Amygdala (tissue), 56 donors: ENCODE data around the gene HOXA7.

ENCODE experiments used
- DNase-seq, 56 donors: peaks; one replicate each; lab custom pipeline; 2025; lab: John Stamatoyannopoulos, UW

The HOXA7 gene

DNA sequence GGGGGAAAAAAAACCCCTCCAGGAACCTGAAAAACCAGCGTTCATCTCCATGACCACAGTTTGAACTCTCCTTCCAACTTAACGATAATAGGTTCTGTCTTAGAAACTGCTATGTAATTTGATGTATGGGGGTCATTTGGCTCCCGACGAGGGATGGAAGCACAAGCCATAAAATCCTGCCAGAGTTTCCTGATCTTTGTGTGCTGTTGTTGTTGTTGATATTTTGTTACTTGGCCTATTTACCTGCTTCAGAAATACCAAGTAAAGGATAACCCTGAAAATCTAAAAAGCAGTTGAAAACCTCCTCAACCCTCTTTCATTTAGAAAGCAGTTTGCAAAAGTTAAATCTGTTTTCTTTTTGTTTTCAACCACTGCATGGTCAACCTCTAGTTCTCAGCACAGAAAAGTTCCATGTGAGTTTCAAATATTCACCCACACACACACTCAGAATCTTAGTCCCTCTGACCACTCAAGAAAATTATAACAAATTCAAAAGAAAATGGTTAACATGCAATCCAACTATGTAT, 44.7 kb downstream of the HOXA7 start:
- no peak for DNase-seq

DNA sequence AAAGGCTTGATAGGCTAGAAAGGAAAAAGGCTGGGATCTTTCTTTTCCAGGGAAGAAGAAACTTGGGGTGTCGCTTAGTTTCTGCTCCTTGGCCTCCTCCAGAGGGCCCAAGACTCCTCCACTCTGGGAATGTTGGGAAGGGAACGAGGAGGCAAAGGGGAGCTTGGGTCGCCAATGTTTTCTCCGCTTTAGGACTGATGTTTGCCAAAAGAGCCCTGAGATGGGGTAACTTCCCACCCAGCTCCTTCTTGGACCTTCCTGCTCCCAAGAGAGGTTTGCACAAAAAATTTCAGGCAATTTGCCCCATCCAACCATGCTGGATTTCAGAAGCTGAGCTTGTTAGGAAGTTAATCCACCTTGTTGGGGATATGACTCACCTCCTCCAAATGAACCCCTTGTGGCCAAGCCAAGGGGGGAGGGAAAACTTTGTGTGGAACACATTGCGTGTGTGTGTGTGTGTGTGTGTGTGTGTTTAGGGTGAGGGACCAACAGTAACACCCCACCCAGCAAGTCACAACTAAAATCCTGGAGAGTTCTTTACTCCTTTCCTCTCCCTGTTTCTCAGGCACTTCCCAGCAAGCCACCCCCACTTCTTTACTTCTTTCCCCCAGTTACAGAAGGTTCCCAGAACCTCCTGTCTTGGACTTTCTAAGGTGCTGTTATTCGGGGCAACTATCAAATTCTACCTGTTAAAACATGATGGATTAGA, 45.3 kb downstream of the HOXA7 start:
- DNase-seq = no peak

DNA sequence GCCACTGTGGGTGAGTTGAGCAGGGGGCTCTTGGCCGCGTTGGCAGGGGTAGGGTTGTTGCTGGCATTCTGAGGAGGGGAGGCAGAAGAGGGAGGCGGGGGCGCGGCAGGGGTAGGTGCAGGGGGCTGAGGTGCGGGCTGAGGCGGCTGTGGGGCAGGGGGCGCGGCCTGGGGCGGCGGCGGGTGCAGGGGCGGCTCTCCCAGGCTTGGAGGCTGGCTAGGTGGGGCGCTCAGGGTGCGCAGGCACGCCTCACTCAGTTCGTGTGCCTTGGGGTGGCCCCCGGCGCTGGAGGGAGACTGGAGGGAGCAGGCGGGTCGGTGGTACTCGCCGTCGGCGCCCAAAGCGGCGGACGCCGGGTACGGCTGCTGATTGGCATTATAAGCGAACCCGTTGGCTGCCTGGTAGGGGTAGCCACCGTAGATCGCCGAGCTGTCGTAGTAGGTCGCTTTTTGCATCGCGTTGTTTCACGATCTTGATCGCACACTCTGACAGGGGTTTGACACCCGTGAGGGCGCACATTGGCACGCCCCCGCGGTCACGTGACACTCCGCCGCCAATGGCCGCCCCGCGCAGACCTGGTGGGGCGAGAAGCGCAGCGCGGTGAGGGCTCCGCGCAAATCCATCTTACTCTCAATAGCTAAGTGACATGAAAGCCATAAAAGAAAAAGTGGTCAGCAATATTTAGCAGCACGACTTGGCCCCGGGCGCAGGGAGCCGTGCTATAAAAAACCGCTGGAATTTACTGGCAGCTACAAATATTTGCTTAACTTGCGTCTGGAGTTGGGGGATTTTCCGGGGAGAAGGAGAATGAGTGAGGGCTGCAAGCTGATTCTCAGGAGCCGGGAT, 46.1 kb downstream of the HOXA7 start:
- DNase-seq = no peak

DNA sequence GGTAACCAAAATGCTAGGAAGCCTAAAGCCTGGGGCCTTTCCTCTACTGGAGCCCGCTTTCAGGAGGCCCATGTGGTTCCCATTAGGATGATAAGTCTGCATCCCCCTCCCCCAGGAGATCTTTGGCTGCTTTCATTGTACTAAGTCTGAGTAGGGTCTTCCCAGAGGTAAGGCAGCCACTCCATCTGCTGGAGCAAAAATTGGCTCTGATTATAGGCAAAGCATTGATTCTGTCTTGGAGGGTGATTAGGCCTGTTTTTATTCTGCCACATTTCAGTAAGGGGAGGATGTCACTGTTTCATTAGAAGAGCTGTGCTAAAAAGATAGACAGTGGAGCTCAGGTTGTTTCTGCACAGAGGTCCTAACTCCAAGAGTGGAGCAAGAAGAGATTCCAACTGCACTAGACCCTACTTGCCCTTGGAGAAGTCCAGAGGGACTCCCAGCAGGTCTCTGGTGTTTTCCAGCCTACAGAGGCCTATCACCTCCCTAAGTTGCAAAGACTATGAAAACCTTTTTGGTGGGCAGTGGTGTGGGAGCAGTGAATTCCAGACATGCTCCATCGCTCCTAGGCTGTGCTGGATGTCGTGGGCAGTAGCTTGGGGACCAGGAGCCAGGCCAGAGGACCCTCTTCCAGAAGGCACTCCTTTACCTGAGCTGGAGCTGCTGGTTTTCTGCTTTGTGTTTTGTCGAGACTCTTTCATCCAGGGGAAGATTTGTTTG, 46.8 kb downstream of the HOXA7 start:
- no peak for DNase-seq

DNA sequence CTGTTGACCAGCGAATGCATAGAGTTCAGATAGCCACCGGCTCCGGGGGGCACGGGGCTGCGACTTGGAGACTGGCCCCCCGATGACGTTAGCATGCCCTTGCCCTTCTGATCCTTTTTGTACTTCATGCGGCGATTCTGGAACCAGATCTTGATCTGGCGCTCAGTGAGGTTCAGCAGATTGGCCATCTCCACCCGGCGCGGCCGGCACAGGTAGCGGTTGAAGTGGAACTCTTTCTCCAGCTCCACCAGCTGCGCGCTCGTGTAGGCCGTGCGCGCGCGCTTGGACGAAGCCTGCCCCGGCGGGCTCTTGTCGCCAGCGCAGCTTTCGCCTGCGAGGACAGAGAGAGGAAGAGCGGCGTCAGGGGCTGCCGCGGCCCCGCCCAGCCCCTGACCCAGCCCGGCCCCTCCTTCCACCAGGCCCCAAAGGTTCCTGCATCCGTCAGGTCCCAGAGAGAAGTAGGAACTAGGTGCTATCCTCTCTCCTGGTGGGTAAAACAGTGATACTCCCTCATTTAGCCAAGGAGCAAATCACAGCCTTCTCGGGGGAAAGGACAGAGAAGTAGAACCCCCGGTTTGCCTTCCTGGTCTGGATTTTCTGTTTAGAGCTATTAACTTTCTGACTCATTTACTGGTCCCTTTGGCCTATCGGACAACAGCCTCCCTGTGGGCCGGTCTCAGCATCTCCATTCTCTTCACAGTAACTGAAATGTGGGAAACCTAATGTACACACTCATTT, 47.9 kb downstream of the HOXA7 start:
- DNase-seq = no peak

DNA sequence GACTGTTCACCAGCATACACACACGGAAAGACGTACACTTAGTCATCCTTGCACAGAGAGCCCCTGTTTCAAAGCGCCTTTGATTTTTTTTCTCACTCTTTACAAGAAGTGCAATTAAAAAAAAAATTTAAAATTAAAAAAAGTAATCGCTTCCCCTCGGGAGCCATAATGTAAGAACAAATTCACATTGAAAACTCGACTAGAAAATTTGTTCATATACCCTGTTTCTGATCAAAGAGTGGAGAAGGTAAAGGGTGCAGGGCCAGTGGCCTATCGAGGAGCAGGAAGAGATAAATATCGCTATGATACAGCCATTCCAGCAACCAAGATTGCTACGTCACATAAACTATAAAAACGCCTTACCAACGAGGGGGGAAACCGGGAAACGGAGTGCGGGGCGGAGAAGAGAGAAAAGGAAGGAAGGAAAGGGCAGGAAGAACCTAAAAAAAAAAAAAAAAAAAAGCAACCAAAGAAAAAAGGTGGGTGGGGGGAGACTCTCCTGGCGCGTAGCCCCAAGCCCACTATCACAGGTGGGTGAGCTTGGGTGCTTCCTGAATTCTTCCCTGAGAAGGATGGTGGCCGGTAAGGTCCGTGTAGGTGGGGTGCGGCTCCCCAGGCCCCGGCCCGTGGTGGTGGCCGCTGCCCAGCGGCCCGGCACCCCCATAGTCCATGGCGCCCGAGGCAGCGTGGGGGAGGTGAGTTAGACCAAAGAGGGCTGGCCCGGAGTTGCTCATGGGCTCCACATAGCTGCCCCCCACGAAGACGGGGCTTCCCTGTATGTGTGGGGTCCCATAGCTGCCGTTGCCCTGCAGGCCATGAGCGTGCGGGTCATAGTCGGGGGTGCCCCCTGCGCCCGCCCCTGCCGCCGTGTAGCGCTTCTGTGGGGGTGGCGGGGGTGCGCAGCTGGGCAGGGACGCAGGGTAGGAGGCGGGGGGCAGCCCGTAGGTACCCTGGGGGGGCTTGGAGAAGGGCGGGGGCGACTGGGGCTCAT, 48.8 kb downstream of the HOXA7 start:
- DNase-seq = no peak

DNA sequence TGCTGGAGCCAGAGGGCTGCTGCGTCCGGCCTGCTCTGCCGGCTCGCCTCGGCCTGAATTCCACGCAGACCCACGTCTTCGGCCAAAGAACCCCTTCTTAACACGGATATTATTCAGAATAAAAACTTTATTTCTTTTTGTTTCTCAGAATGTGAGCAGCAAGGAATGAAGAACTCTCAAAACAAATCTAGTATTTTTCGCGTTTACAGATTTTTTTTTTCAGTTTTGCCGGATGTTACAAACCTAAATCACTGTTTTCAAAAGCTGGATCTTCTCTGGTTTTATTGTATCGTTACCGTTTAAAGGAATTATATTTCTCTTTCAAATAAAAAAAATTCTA, 49.6 kb downstream of the HOXA7 start:
- no peak for DNase-seq

DNA sequence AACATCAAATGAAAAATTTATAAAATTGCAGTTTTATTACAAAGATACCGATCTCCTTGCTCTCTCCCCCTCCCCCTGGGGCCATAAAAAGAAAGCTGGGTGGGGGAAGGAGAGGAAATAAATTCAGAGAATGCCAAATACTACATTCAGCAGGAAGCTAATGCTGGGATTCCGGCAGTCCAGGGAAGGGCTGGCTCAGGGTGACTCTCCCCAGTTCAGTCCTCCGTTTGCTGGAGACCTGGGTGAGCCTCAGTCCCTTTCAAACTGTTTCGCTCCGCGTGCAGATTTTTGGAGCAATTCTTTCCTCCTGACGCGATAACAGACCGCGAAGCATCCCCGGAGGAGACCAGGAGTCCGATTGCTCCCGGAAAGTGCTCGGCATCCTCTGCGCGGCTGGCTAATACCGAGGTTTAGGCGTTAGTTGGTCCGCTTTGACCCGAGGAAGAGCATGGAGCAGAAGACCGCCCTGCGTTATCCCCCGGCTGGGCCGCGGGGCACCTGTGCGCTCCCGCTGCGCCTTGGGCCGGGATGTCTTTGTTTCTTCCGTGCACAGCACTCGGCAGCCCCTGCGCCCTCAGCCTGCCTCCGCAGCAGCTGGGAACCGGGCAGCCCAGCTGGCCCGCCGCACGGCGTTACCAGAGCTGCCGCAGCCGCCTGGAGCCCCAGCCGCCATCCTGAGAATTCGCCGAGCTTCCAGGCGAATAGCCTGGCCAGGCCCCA, 50.1 kb downstream of the HOXA7 start:
- no peak for DNase-seq

DNA sequence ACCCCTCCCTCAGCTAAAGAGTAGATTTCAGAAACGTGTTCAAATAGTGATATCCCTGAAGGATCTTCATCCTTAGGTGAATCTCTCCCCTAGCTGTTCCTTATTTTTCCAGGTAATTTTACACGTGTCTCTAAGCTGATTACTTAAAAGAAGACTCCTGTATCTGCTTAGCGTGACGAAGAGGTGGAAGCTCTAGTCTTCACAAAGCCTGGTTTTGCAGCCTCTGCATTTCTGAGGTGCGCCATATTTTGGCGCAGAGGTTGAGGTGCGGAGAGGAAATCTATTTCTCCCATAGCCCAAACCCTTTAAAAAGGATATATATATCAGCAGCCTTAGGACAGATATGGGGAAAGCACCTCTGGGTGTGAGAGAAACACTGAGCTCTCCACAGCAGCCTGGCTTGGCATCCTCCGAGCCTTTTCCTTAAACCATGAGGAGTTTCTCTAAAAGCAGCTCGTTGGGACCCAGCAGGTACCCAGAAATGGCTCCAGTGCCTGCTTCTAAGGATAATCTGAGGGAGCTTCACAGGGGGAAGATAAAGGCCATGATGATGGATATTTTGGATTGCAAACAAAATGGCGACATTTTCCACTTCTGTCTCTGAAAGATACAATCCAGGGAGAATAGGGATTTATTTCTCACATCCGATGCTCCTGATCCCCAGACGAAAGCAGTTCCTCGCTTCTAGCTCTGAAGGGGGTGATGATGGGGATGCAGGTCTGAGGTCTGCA, 51.0 kb downstream of the HOXA7 start:
- DNase-seq = no peak

DNA sequence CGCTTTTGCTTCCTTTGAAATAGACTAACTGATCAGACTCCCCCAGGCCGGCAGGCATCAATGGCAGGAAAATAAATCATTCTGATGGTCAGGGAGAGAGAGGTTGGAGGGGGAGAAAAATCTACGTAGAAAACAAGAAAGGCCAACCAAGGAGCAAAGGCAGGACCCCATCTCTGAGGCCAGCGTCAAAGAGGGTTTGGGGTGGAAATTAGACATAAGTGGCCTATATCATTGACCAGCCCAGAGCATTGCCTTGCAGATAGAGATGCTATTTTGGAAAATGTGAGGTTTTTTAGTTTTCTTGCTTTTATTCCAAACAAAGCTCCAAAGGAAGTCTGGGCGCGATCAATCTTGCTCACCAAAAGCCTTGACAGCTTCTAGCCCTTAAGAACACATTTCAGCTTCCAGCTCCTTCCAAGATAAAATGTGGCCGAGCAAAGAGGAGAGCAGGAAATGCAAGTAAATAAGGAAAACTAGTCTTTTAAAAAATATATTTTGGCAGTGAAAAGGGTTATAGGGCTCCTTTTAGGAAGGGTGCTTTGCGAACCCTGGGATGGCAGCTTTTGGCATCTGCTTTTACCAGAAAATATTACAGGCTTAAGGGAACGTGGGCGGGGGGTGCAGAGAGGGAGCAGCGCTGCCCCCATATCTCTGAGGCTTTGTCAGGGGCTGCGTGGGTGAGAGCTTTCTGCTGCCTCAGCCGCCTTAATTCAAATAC, 52.0 kb downstream of the HOXA7 start:
- DNase-seq = no peak
